PFSK-1 (cell line): ENCODE data around the gene PTPRN2.

ENCODE experiments used
- FOXP2 ChIP-seq: optimal IDR thresholded peaks from 2 replicates; pipeline ENCODE3; 2011; ENCODE audit warnings: borderline replicate concordance, control low read depth, inconsistent platforms; ENCODE audit not compliant: insufficient read depth; ENCODE audit errors: extremely low read length, extremely low read depth
- POLR2AphosphoS5 ChIP-seq: IDR thresholded peaks from 2 replicates; pipeline ENCODE4 v1.6.1; 2012; ENCODE audit warnings: low read depth, mild to moderate bottlenecking, control low read depth, low read length, moderate library complexity
- SIN3A ChIP-seq: IDR thresholded peaks from 2 replicates; pipeline ENCODE4 v1.6.1; 2012; ENCODE audit warnings: mild to moderate bottlenecking, low read length, moderate library complexity, borderline replicate concordance; ENCODE audit not compliant: insufficient read depth
- TAF1 ChIP-seq: IDR thresholded peaks from 2 replicates; pipeline ENCODE4 v1.6.1; 2012; ENCODE audit warnings: low read length, control low read depth, borderline replicate concordance; ENCODE audit not compliant: insufficient read depth
- TF ChIP-seq, protein P1 (sequence below), 2 experiments: IDR thresholded peaks; 2 replicates each; pipeline versions ENCODE4 v1.6.1 to v1.8.0; 2011 to 2012; ENCODE audit warnings: low read depth in 2 of 2, low read length in 2 of 2, control low read depth in 1 of 2, inconsistent platforms in 1 of 2, mild to moderate bottlenecking in 1 of 2, moderate library complexity in 1 of 2; ENCODE audit not compliant: insufficient read depth in 1 of 2

Gene PTPRN2

DNA sequence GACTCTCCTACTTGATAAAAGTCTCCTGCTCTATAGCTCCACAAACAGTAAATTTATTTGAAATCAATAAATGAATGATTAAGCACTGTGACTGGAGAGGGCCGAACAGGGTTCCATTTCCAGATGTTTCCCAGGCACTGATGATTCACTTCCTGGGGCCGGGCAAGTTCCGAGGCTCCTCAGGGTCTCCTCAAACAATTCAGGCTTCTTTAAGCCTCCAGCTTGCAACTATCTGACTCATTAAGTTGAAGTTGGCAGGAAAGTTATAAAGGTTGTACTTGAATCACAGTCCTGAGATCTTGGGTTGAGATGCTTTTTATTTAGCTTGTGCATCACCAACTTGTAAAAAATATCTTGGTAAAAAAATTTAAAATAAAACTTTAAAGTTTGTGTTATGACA is 637.9 kb downstream of the PTPRN2 start:
- TF ChIP-seq, protein P1, sequence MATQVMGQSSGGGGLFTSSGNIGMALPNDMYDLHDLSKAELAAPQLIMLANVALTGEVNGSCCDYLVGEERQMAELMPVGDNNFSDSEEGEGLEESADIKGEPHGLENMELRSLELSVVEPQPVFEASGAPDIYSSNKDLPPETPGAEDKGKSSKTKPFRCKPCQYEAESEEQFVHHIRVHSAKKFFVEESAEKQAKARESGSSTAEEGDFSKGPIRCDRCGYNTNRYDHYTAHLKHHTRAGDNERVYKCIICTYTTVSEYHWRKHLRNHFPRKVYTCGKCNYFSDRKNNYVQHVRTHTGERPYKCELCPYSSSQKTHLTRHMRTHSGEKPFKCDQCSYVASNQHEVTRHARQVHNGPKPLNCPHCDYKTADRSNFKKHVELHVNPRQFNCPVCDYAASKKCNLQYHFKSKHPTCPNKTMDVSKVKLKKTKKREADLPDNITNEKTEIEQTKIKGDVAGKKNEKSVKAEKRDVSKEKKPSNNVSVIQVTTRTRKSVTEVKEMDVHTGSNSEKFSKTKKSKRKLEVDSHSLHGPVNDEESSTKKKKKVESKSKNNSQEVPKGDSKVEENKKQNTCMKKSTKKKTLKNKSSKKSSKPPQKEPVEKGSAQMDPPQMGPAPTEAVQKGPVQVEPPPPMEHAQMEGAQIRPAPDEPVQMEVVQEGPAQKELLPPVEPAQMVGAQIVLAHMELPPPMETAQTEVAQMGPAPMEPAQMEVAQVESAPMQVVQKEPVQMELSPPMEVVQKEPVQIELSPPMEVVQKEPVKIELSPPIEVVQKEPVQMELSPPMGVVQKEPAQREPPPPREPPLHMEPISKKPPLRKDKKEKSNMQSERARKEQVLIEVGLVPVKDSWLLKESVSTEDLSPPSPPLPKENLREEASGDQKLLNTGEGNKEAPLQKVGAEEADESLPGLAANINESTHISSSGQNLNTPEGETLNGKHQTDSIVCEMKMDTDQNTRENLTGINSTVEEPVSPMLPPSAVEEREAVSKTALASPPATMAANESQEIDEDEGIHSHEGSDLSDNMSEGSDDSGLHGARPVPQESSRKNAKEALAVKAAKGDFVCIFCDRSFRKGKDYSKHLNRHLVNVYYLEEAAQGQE (IDR thresholded peaks at IDR 0.05; ENCODE audit: insufficient read depth in 1 of 2, low read depth in 2 of 2, low read length in 2 of 2): no peak
- TF ChIP-seq FOXP2: no peak
- TF ChIP-seq SIN3A: no peak
- TF ChIP-seq TAF1: no peak
- no peak for TF ChIP-seq POLR2AphosphoS5

- TF ChIP-seq, protein P1 (IDR thresholded peaks at IDR 0.05; ENCODE audit: insufficient read depth in 1 of 2, low read depth in 2 of 2, low read length in 2 of 2): no peak
- no peak for TF ChIP-seq TAF1
- TF ChIP-seq POLR2AphosphoS5: no peak
- TF ChIP-seq FOXP2: no peak
- no peak for TF ChIP-seq SIN3A
Measured at GRCh38 chr7:157947504-157947903, 640.1 kb downstream of the PTPRN2 start.

- TF ChIP-seq POLR2AphosphoS5 (no peak), FOXP2 (no peak), SIN3A (no peak), TAF1 (no peak)
- TF ChIP-seq, protein P1 (IDR thresholded peaks at IDR 0.05; ENCODE audit: insufficient read depth in 1 of 2, low read depth in 2 of 2, low read length in 2 of 2): no peak
Measured at GRCh38 chr7:157946398-157947060, 641.1 kb downstream of the PTPRN2 start.

DNA sequence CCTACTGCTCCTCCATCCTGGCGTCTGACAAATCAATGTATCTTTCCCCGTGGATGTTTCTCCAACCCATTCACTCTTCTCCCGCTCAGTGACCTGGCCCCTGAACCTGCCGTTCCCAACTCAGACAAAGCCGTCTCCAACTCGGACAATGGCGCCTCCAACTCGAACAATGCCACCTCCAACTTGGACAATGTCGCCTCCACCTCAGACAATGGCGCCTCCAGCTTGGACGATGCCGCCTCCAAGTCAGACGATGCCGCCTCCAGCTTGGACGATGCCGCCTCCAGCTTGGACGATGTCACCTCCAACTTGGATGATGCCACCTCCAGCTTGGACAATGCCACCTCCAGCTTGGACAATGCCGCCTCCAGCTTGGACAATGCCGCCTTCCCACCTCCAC is 642.2 kb downstream of the PTPRN2 start:
- TF ChIP-seq SIN3A: no peak
- TF ChIP-seq, protein P1 (IDR thresholded peaks at IDR 0.05; ENCODE audit: insufficient read depth in 1 of 2, low read depth in 2 of 2, low read length in 2 of 2): no peak
- no peak for TF ChIP-seq FOXP2

- TF ChIP-seq, protein P1 (IDR thresholded peaks at IDR 0.05; ENCODE audit: insufficient read depth in 1 of 2, low read depth in 2 of 2, low read length in 2 of 2): no peak
- TF ChIP-seq TAF1 (no peak), FOXP2 (no peak), SIN3A (no peak), POLR2AphosphoS5 (no peak)
Measured at GRCh38 chr7:157944734-157945291, 642.8 kb downstream of the PTPRN2 start.
